22Rv1 (cell line): ENCODE data around the gene NXPH2.

ENCODE experiments used
- H3K27ac ChIP-seq: fragments of 450-650 bp; 2 replicates; pipeline ENCODE4 v1.5.1; 2017
- CTCF ChIP-seq: fragments of 450-650 bp; IDR thresholded peaks from 2 replicates; pipeline ENCODE4 v1.5.1; 2017; ENCODE audit warnings: mild to moderate bottlenecking
- ZFX ChIP-seq: fragments of 450-650 bp; IDR thresholded peaks from 2 replicates; pipeline ENCODE4 v1.6.1; 2017; ENCODE audit warnings: antibody characterized with exemption, borderline replicate concordance

NXPH2 gene

GRCh38 chr2:138691667-138692066 lies 88.5 kb downstream of the NXPH2 start:
- no peak for TF ChIP-seq ZFX
- no peak for TF ChIP-seq CTCF
- H3K27ac ChIP-seq: no peak overlapping the region

DNA sequence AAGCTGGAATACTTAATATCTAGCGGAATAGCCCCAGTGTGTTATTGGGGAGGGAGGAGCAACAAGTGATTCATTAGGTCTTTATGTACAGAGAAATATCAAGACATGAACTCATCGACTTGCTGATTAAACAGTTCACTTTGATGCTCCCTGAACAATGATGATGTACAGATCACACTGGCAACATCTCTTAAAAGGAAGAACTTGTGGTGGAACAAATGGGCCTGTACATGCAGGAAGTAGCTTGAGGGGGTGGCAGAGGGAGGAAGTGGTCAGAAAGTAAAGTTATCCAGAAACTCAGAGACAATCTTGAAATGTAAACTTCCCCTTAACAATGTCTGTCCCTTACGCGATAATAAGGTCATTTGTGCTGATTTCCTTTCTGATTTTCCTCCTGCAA lies 90.5 kb downstream of the NXPH2 start:
- no peak for TF ChIP-seq CTCF
- TF ChIP-seq ZFX: no peak
- H3K27ac ChIP-seq: no peak overlapping the region

DNA sequence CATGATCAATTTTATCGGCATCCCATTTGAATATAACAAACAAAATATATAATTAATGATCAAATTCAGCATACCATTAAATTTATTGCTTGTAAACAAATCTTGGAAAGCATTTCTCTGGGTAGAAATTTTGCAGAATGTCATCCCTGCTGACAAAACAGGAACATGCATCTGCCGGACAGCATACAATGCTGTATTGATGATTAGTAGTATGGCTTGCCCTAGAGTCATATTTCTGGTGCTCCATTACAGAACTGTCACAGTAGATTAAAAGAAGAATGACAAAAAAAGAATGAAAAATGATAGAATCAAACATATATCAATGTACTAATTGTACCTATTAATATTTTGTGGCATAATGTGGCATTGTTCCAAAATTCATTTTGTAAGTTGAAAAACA lies 98.0 kb downstream of the NXPH2 start:
- TF ChIP-seq ZFX (no peak), CTCF (no peak)
- no peak overlapping the region for H3K27ac ChIP-seq

DNA sequence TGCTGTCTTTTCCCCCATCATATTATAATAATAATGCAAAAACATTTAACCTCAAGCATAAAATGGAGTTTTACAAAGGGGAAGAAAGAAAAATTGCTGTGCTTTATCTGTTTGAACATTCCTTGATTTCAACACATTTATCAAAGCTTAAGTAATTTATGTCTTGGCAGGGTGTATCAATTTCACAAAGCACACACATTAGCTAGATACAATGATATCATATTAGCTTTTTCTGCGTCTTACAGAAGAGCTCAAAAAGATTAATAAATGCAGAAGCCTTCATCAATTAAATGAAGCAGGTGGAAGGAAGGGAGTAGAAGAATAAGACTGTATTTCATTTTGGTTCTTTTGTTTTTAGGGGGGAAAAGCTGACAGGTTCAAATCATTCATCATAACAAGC lies 103.0 kb downstream of the NXPH2 start:
- TF ChIP-seq ZFX (no peak), CTCF (no peak)
- no peak overlapping the region for H3K27ac ChIP-seq

DNA sequence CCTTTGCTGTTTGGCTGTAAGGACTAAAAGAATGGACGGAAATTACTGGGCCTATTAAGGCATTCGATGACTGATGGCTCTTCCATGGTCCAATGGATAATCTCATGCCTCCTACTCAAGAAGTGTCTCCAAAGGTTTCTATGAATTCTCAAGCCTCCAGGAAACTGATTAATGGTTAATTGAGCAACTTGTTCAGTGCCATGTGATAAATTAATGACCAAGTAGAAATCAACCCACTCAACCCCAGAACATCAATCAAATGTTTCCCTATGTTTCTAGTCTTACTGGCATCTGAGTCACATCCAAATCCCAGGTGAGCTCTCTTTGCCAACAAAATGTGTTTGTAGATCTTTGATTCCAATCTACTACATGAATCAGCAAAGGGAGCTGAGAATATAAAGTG lies 103.6 kb downstream of the NXPH2 start:
- TF ChIP-seq CTCF (no peak), ZFX (no peak)
- no peak overlapping the region for H3K27ac ChIP-seq

GRCh38 chr2:138671566-138671965 lies 108.6 kb downstream of the NXPH2 start:
- TF ChIP-seq CTCF: no peak
- no peak for TF ChIP-seq ZFX
- no peak overlapping the region for H3K27ac ChIP-seq

DNA sequence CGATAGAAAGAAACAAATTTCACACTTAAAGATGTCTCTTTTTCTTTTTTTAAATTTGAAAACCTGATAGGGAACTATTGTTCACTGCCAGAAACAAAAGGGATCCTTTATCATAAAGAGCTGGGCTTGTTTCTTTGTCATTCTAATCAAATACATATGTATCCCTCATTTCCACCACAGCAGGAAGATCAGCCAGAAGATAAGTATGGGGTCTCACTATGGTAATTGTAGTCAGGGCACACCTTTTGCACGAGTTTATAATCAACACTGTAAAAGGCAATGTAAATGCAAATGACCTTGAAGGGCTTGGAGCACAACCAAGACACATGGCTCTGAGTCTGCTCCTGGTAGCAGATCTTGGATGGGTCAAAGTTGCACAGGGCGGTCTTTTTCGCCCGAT lies 109.5 kb downstream of the NXPH2 start:
- no peak overlapping the region for H3K27ac ChIP-seq
- TF ChIP-seq CTCF (no peak), ZFX (no peak)
